GM21528 (cell line): ENCODE data around the gene PF4V1.
"Not testable (repeated sequence)": the region's sequence is repeated elsewhere in the genome, so short reads cannot be mapped to it uniquely, and the experiment has no call there.

Experiments
- ATAC-seq: cut with Tn5 transposase; IDR thresholded peaks from one replicate; pipeline ENCODE4 v1.9.1; 2021; ENCODE audit warnings: mild to moderate bottlenecking, moderate library complexity; ENCODE audit not compliant: unreplicated experiment, low FRiP score

PF4V1 gene

DNA sequence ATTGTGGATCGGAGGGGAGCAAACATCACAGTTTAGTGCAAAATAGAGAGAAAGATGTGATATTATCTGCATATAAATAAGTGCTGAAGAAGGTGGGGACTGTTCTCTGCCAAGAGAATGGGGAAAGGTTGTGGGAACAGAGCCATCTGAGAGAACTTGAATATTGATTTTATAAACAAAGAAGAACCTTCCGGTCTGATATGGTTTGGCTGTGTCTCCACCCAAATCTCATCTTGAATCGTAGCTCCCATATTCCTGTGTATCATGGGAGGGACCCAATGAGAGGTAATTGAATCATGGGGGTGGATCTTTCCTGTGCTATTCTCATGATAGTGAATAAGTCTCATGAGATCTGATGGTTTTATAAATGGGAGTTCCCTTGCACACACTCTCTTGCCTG lies 46.2 kb downstream of the PF4V1 start:
- ATAC-seq, result not testable (repeated sequence)

DNA sequence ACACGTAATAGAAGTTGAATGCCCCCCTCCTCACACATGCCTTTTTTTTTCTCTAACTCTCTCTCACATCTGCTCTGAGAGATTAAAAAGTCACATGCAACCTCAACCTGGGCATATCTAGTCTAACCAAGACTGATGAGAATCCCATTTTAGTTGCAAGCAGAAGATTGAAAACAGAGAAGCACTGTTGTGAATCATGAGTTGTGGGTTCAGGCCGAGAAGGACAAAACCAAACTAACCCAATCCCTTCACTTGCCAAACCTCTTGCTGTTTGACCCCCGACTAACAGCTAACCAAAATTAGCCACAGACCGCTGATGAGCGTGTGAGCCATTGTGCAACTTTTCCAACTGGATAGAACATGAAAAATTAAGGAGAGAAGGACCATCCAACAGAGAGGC lies 47.9 kb downstream of the PF4V1 start:
- no peak for ATAC-seq

DNA sequence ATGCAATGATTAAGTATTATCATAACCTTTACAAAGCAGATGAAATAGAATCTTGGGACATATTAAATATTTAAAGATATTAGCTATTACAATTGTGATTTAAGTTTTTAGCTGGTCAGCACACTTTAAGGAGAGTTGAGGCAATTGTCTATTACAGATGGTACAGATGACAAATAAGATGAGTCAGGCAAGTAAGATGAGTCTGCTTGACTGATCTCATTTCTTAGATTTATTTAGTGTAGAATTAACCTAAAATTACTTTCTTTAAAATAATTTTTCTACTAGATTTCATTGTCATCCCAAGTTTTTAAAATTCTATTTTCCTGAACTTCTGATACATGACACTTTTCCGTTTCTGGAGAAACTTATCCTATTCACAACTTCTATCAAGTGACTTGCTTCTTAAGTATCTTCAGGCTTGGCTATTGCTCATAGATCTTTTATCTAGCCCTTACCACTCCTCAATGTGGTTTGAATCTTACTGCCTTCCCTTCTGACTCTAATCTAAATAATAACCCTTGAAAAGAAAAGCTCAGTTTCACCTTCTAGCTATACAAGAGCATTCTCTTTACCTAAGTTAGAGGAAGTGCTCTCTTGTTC lies 49.0 kb downstream of the PF4V1 start:
- no peak for ATAC-seq

DNA sequence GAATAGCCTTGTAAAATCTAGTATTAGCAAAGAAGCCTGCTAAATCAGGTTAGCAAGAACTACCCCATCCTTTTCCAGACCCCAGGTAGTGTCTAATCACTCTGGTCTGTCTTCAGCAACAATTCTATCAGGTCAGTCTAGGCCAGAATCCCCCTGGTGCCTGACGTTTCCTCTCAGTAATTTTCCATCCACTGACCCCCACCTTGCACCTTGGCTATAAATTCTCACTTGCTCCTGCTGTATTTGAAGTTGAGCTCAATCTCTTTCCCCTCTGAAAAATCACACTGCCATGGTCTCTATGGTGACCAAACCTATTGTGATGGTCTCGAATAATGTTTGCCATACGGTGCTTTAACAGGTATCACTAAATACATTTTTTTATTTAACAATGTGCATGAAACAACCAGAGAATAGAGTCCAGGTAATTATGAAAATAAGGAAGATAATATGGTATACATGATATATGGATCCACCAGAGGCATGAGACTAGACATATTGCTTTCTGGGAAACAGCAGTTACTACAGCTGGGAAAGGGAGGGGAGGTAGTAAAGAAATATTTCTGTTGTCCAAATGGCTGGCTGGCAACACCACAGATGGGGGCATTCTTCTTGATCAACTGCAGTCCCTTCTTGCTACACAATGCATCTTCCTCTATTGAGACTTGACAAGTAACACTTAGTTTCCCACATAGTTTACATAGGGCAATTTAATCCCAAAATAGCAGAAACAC lies 49.9 kb downstream of the PF4V1 start:
- ATAC-seq, result no peak
